Neuron (in vitro differentiated cells): ENCODE measurements around the gene LCNL1.

Experiments
- H2AFZ ChIP-seq: one replicate; pipeline ENCODE4 v1.6.1; 2013; ENCODE audit warnings: low read depth, mild to moderate bottlenecking, inconsistent platforms, low read length, moderate library complexity
- H3K27me3 ChIP-seq: one replicate; pipeline ENCODE4 v1.6.1; 2013; ENCODE audit warnings: low read length; ENCODE audit not compliant: insufficient read depth
- H3K36me3 ChIP-seq: one replicate; pipeline ENCODE4 v1.6.1; 2013; ENCODE audit warnings: low read length; ENCODE audit not compliant: insufficient read depth
- H3K4me1 ChIP-seq: one replicate; pipeline ENCODE4 v1.6.1; 2013; ENCODE audit warnings: low read length; ENCODE audit not compliant: insufficient read depth
- H3K4me3 ChIP-seq: 2 replicates; pipeline ENCODE4 v1.5.1; 2013; ENCODE audit warnings: mild to moderate bottlenecking, low read length, moderate library complexity
- H3K9me3 ChIP-seq: one replicate; pipeline ENCODE4 v1.6.1; 2013; ENCODE audit warnings: low read length

LCNL1 gene

GRCh38 chr9:136958898-136959850, 23.6 kb upstream of the LCNL1 start:
- Histone ChIP-seq H3K4me3 (no peak overlapping the region), H3K36me3 (no peaks in the 10 kb centered on the region), H3K27me3 (peaks cover 6% of the 10 kb centered on the region), H2AFZ (no peak overlapping the region), H3K4me1 (peaks cover 9% of the 10 kb centered on the region), H3K9me3 (no peaks in the 10 kb centered on the region)

- no peaks in the 10 kb centered on the region for H3K36me3 ChIP-seq
- no peaks in the 10 kb centered on the region for H3K9me3 ChIP-seq
- H3K4me3 ChIP-seq = no peak overlapping the region
- H3K4me1 ChIP-seq = peaks cover 14% of the 10 kb centered on the region
- H3K27me3 ChIP-seq = peaks cover 6% of the 10 kb centered on the region
- no peak overlapping the region for H2AFZ ChIP-seq
These were observed 22.4 kb upstream of the LCNL1 start for GRCh38 chr9:136960212-136960937.

- H2AFZ ChIP-seq = no peak overlapping the region
- H3K4me3 ChIP-seq = no peak overlapping the region
- peaks cover 15% of the 10 kb centered on the region for H3K4me1 ChIP-seq
- no peaks in the 10 kb centered on the region for H3K9me3 ChIP-seq
- peaks cover 6% of the 10 kb centered on the region for H3K27me3 ChIP-seq
- no peaks in the 10 kb centered on the region for H3K36me3 ChIP-seq
These were observed 21.9 kb upstream of the LCNL1 start for GRCh38 chr9:136960938-136961275.

- H3K27me3 ChIP-seq = peaks cover 6% of the 10 kb centered on the region
- peaks cover 17% of the 10 kb centered on the region for H3K4me1 ChIP-seq
- H3K9me3 ChIP-seq = no peaks in the 10 kb centered on the region
- H3K36me3 ChIP-seq = no peaks in the 10 kb centered on the region
- no peak overlapping the region for H3K4me3 ChIP-seq
- H2AFZ ChIP-seq = no peak overlapping the region
These were observed 21.3 kb upstream of the LCNL1 start for GRCh38 chr9:136961279-136962065.

- Histone ChIP-seq H3K4me1 (peaks cover 17% of the 10 kb centered on the region), H2AFZ (no peak overlapping the region), H3K9me3 (no peaks in the 10 kb centered on the region), H3K36me3 (no peaks in the 10 kb centered on the region), H3K27me3 (peaks cover 6% of the 10 kb centered on the region), H3K4me3 (no peak overlapping the region)
These were observed 20.6 kb upstream of the LCNL1 start for GRCh38 chr9:136962163-136962562.

GRCh38 chr9:136962701-136963248, 20.0 kb upstream of the LCNL1 start:
- H2AFZ ChIP-seq = no peak overlapping the region
- H3K36me3 ChIP-seq = no peaks in the 10 kb centered on the region
- H3K27me3 ChIP-seq = peaks cover 6% of the 10 kb centered on the region
- peaks cover 17% of the 10 kb centered on the region for H3K4me1 ChIP-seq
- no peak overlapping the region for H3K4me3 ChIP-seq
- no peaks in the 10 kb centered on the region for H3K9me3 ChIP-seq

GRCh38 chr9:136963341-136963740, 19.5 kb upstream of the LCNL1 start:
- Histone ChIP-seq H3K4me3 (no peak overlapping the region), H3K27me3 (peaks cover 6% of the 10 kb centered on the region), H2AFZ (no peak overlapping the region), H3K9me3 (no peaks in the 10 kb centered on the region), H3K36me3 (no peaks in the 10 kb centered on the region), H3K4me1 (peaks cover 17% of the 10 kb centered on the region)

GRCh38 chr9:136963751-136964150, 19.0 kb upstream of the LCNL1 start:
- peaks cover 6% of the 10 kb centered on the region for H3K27me3 ChIP-seq
- H3K9me3 ChIP-seq = no peaks in the 10 kb centered on the region
- peaks cover 17% of the 10 kb centered on the region for H3K4me1 ChIP-seq
- H3K36me3 ChIP-seq = no peaks in the 10 kb centered on the region
- H3K4me3 ChIP-seq = no peak overlapping the region
- H2AFZ ChIP-seq = no peak overlapping the region

GRCh38 chr9:136964171-136964689, 18.6 kb upstream of the LCNL1 start:
- H3K4me1 ChIP-seq = peaks cover 17% of the 10 kb centered on the region
- H3K36me3 ChIP-seq = no peaks in the 10 kb centered on the region
- peaks cover 6% of the 10 kb centered on the region for H3K27me3 ChIP-seq
- no peak overlapping the region for H2AFZ ChIP-seq
- no peak overlapping the region for H3K4me3 ChIP-seq
- no peaks in the 10 kb centered on the region for H3K9me3 ChIP-seq

GRCh38 chr9:136964833-136965422, 17.9 kb upstream of the LCNL1 start:
- Histone ChIP-seq H3K27me3 (peaks cover 7% of the 10 kb centered on the region), H3K36me3 (no peaks in the 10 kb centered on the region), H3K9me3 (no peaks in the 10 kb centered on the region), H2AFZ (no peak overlapping the region), H3K4me1 (peaks cover 17% of the 10 kb centered on the region), H3K4me3 (no peak overlapping the region)

GRCh38 chr9:136965771-136966484, 16.9 kb upstream of the LCNL1 start:
- peaks cover 17% of the 10 kb centered on the region for H3K4me1 ChIP-seq
- H3K4me3 ChIP-seq = no peak overlapping the region
- peaks cover 16% of the 10 kb centered on the region for H3K27me3 ChIP-seq
- no peaks in the 10 kb centered on the region for H3K36me3 ChIP-seq
- H2AFZ ChIP-seq = no peak overlapping the region
- H3K9me3 ChIP-seq = no peaks in the 10 kb centered on the region
